GM12872 (cell line): ENCODE data around the gene SSH2.

Experiments
- TF ChIP-seq, protein P1 (sequence below): IDR thresholded peaks from 3 replicates; pipeline ENCODE4 v1.5.1; 2011; ENCODE audit warnings: low read depth, mild to moderate bottlenecking, low read length, moderate library complexity; ENCODE audit not compliant: insufficient read depth

The SSH2 gene

DNA sequence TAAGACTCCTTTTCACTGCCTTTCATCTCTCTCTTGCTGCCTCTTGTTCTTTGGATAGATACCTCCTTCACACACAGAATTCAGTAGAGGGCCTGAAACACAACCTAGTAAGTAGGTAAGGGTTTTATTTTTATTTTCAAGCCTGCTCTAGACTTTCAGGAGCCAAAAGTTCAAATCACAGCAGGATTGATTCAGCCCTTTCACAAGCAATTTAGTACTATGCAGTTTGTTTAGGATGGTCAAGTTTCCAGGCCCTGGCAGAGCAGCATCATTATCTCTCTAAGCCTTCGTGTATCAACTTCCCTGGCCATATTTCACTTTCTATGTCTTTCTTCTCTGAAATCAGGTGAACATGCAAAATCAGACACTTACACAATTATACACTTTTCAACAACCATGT lies 158.5 kb downstream of the SSH2 start:
- TF ChIP-seq, protein P1, sequence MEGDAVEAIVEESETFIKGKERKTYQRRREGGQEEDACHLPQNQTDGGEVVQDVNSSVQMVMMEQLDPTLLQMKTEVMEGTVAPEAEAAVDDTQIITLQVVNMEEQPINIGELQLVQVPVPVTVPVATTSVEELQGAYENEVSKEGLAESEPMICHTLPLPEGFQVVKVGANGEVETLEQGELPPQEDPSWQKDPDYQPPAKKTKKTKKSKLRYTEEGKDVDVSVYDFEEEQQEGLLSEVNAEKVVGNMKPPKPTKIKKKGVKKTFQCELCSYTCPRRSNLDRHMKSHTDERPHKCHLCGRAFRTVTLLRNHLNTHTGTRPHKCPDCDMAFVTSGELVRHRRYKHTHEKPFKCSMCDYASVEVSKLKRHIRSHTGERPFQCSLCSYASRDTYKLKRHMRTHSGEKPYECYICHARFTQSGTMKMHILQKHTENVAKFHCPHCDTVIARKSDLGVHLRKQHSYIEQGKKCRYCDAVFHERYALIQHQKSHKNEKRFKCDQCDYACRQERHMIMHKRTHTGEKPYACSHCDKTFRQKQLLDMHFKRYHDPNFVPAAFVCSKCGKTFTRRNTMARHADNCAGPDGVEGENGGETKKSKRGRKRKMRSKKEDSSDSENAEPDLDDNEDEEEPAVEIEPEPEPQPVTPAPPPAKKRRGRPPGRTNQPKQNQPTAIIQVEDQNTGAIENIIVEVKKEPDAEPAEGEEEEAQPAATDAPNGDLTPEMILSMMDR = no peak

GRCh38 chr17:29769225-29769624 lies 160.8 kb downstream of the SSH2 start:
- TF ChIP-seq, protein P1 = no peak

DNA sequence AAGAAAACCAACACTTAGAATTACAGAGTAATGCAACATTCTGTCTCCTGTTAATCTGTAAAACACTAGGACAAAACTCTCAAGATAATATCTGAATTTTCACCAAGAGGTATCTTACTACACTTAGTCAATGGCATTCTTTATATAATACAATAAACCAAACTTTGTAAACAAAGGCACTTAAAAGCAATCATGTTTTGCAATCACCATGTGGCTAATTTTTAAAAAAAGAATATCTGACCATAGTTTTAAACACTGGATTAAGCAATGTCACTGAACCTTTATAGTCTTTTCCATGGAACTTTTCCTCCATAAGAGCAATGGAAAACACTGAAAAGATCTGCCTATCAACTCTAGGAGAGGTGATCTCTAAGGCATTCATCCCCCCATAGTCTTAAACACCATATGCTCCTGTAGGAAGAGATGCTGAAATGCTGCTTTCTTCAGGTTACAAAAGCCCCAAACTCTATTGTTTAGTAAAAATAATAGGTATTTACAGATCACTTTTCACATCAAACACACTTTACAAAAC lies 163.2 kb downstream of the SSH2 start:
- TF ChIP-seq, protein P1 = no peak

DNA sequence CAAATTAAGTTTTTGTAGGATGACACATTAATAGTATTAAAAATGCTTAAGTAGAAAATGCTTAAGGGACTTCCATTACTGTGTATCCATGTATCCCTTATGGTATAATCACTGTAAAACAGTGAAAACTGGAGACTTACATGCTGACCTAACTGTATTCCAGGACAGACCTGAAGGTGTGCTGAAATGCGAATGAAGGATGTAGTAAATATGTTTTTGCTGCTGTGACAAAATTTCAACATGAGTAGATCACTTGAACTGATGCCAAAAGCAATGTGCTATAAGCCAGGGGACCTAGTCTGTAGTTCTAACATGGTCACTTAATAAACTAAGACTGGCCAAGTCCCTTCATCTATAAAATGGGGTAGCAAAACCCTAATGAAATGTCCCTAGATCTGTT lies 165.3 kb downstream of the SSH2 start:
- TF ChIP-seq, protein P1 = no peak

GRCh38 chr17:29764217-29764616 lies 165.8 kb downstream of the SSH2 start:
- TF ChIP-seq, protein P1 = no peak

DNA sequence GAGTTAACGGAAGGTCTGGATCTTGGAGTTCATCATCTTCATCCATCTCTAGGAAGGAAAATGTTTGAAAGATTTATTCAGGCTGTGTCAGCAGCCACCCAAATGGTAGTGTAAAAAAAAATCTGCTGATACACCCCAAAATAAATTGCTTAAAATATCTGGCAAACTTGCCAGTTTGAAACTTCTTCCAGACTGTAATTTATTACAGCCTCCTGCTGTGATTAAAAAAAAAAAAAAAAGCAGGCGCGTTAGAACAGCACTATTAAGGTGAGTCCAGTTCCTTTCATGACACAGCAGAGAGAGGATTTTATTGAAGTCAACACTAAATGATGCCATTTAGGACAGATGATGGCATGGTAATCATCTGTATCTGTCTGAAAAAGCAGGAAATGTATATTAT lies 166.8 kb downstream of the SSH2 start:
- TF ChIP-seq, protein P1 = no peak

GRCh38 chr17:29761040-29761761 lies 168.8 kb downstream of the SSH2 start:
- TF ChIP-seq, protein P1 = no peak
